DOHH2 (cell line): ENCODE data around the gene RASL11A.

Experiments used
- H3F3A ChIP-seq: fragments of 200-600 bp; sonication (generic), shearing (Covaris generic); 2 replicates; pipeline ENCODE4 v1.6.0; 2016; ENCODE audit warnings: antibody characterized with exemption, mild to moderate bottlenecking; ENCODE audit not compliant: control insufficient read depth, insufficient read depth
- H3K27ac ChIP-seq: fragments of 200-600 bp; sonication (generic); 2 replicates; pipeline ENCODE4 v1.5.1; 2014; ENCODE audit warnings: low read depth, mild to moderate bottlenecking, low read length, moderate library complexity
- H3K27me3 ChIP-seq: fragments of 200-600 bp; sonication (generic); 2 replicates; pipeline ENCODE4 v1.6.1; 2014; ENCODE audit warnings: mild to moderate bottlenecking, low read length, mixed read lengths; ENCODE audit not compliant: control insufficient read depth
- H3K36me3 ChIP-seq: fragments of 200-600 bp; sonication (generic); 2 replicates; pipeline ENCODE4 v1.6.1; 2014; ENCODE audit warnings: mild to moderate bottlenecking, low read length, moderate library complexity, mixed read lengths; ENCODE audit not compliant: control insufficient read depth
- H3K4me1 ChIP-seq: fragments of 200-600 bp; sonication (generic); 2 replicates; pipeline ENCODE4 v1.6.1; 2014; ENCODE audit warnings: mild to moderate bottlenecking, low read length, mixed read lengths; ENCODE audit not compliant: control insufficient read depth
- H3K4me2 ChIP-seq: fragments of 200-600 bp; sonication (generic); 2 replicates; pipeline ENCODE4 v1.6.0; 2014; ENCODE audit warnings: mild to moderate bottlenecking, low read length, moderate library complexity
- H3K4me3 ChIP-seq: fragments of 200-600 bp; sonication (generic); 2 replicates; pipeline ENCODE4 v1.5.1; 2014; ENCODE audit warnings: mild to moderate bottlenecking, low read length, mixed read lengths
- H3K79me2 ChIP-seq: fragments of 200-600 bp; sonication (generic); 2 replicates; pipeline ENCODE4 v1.6.1; 2014; ENCODE audit warnings: mild to moderate bottlenecking, low read length, mixed read lengths; ENCODE audit not compliant: control insufficient read depth
- H3K9me2 ChIP-seq: fragments of 200-600 bp; sonication (generic); replicated peaks from 2 replicates; pipeline ENCODE4 v1.6.1; 2014; ENCODE audit warnings: mild to moderate bottlenecking, low read length, mixed read lengths; ENCODE audit not compliant: control insufficient read depth
- H3K9me3 ChIP-seq: fragments of 200-600 bp; sonication (generic); 2 replicates; pipeline ENCODE4 v1.6.1; 2014; ENCODE audit warnings: antibody characterized with exemption, low read length, mixed read lengths; ENCODE audit not compliant: control insufficient read depth, insufficient read depth
- H4K20me1 ChIP-seq: fragments of 200-600 bp; sonication (generic); 2 replicates; pipeline ENCODE4 v1.6.0; 2014; ENCODE audit warnings: low read depth, mild to moderate bottlenecking, antibody characterized with exemption, low read length, moderate library complexity; ENCODE audit not compliant: control insufficient read depth, insufficient read depth
- CTCF ChIP-seq: fragments of 200-600 bp; sonication (generic); IDR thresholded peaks from one replicate; pipeline ENCODE4 v1.5.1; 2014; ENCODE audit warnings: antibody characterized with exemption, mild to moderate bottlenecking, low read depth, low read length; ENCODE audit not compliant: poor library complexity, severe bottlenecking
- EZH2phosphoT487 ChIP-seq: fragments of 200-600 bp; sonication (generic); IDR thresholded peaks from 2 replicates; pipeline ENCODE4 v1.6.1; 2017; ENCODE audit warnings: borderline replicate concordance, mild to moderate bottlenecking, antibody characterized with exemption, low read length, moderate library complexity, mixed read lengths

RASL11A gene

GRCh38 chr13:27302643-27303262 is 32.1 kb downstream of the RASL11A start:
- Histone ChIP-seq H3K27ac (peak overlapping the region; percentile 24; the same call in 1 of the 2 replicates), H3F3A (peaks cover 10% of the 10 kb centered on the region; the same call in 1 of the 2 replicates), H3K27me3 (no peaks in the 10 kb centered on the region)

GRCh38 chr13:27304099-27304498 is 33.5 kb downstream of the RASL11A start:
- Histone ChIP-seq H3K4me3 (no peak overlapping the region), H3K4me2 (no peak overlapping the region), H3K4me1 (peaks cover 65% of the 10 kb centered on the region), H3K9me2 (no peaks in the 10 kb centered on the region), H3F3A (peaks cover 10% of the 10 kb centered on the region; the same call in 1 of the 2 replicates), H3K79me2 (no peaks in the 10 kb centered on the region), H3K27me3 (no peaks in the 10 kb centered on the region), H4K20me1 (no peaks in the 10 kb centered on the region), H3K36me3 (no peaks in the 10 kb centered on the region), H3K9me3 (no peaks in the 10 kb centered on the region), H3K27ac (no peak overlapping the region)
- no peak for TF ChIP-seq EZH2phosphoT487
- no peak for TF ChIP-seq CTCF

More at GRCh38 chr13:27302643-27303262, 32.1 kb downstream of the RASL11A start:
- H3K9me3 ChIP-seq, result no peaks in the 10 kb centered on the region
- H3K36me3 ChIP-seq, result no peaks in the 10 kb centered on the region
- peak overlapping the region; percentile 34 for H3K4me2 ChIP-seq
- no peaks in the 10 kb centered on the region for H3K9me2 ChIP-seq
- no peak overlapping the region for H3K4me3 ChIP-seq
- no peaks in the 10 kb centered on the region for H4K20me1 ChIP-seq
- H3K4me1 ChIP-seq, result peaks cover 66% of the 10 kb centered on the region
- TF ChIP-seq CTCF (no peak), EZH2phosphoT487 (no peak)
- no peaks in the 10 kb centered on the region for H3K79me2 ChIP-seq

- Histone ChIP-seq H3K4me2 (no peak overlapping the region), H3K27ac (peak overlapping the region; percentile 93), H3K79me2 (no peaks in the 10 kb centered on the region), H3K36me3 (no peaks in the 10 kb centered on the region), H3K9me2 (no peaks in the 10 kb centered on the region), H3K4me3 (no peak overlapping the region), H3K9me3 (no peaks in the 10 kb centered on the region), H4K20me1 (no peaks in the 10 kb centered on the region), H3F3A (peaks cover 11% of the 10 kb centered on the region; the same call in 1 of the 2 replicates), H3K4me1 (peaks cover 66% of the 10 kb centered on the region), H3K27me3 (no peaks in the 10 kb centered on the region)
- no peak for TF ChIP-seq EZH2phosphoT487
- TF ChIP-seq CTCF, result no peak
Observed at GRCh38 chr13:27304611-27305010, 34.0 kb downstream of the RASL11A start.
